B cell (primary cell): ENCODE results near the gene AOPEP. TPM values are rescaled to one million over a fixed set of nuclear protein-coding genes. Genes with fewer than 3 reads are reported as not detected.

Experiments used
- ATAC-seq: fragments of 200-7000 bp; cut with Tn5 transposase; one replicate; pipeline ENCODE4 v1.10.0; 2021; ENCODE audit warnings: low read depth, mild to moderate bottlenecking, moderate number of reproducible peaks, moderate library complexity
- CTCF ChIA-PET: fragments of 350-600 bp; sonication (Branson Sonifier 250); formaldehyde crosslinking; loops from one replicate; lab custom pipeline; 2021; ENCODE audit warnings: antibody characterized with exemption, inconsistent platforms; lab: Charles Lee
- POLR2A ChIA-PET: fragments of 350-600 bp; sonication (Branson Sonifier 250); formaldehyde crosslinking; loops from one replicate; lab custom pipeline; 2021; ENCODE audit warnings: antibody characterized with exemption; lab: Charles Lee
- DNase-seq: peaks from one replicate; pipeline ENCODE4 v3.0.0; 2013
- H2AFZ ChIP-seq: 2 replicates; pipeline ENCODE4 v1.6.1; 2012; ENCODE audit warnings: mild to moderate bottlenecking, low read depth, low read length; ENCODE audit not compliant: insufficient read depth, poor library complexity, severe bottlenecking
- H3K27ac ChIP-seq, 2 donors: 1 replicate in 1 of 2; 2 replicates in 1 of 2; pipeline ENCODE4 v1.5.1; 2012 to 2013; ENCODE audit warnings: low read length in 2 of 2, mild to moderate bottlenecking in 2 of 2, moderate library complexity in 1 of 2
- H3K27me3 ChIP-seq, 4 experiments: fragments of 200-600 bp in 1 of 4; sonication (generic) in 1 of 4; replicated peaks in 1 of 4; 1 replicate in 2 of 4; 2 replicates in 2 of 4; pipeline versions ENCODE4 v1.6.1 to v1.7.0; 2013 to 2016; ENCODE audit warnings: low read length in 3 of 4, mild to moderate bottlenecking in 2 of 4, mixed read lengths in 1 of 4, moderate library complexity in 1 of 4; ENCODE audit not compliant: insufficient read depth in 4 of 4, control insufficient read depth in 3 of 4; ENCODE audit errors: control extremely low read depth in 1 of 4
- H3K36me3 ChIP-seq, 2 experiments: replicated peaks in 1 of 2; 1 replicate in 1 of 2; 2 replicates in 1 of 2; pipeline versions ENCODE4 v1.6.1 to v1.7.1; 2013; ENCODE audit warnings: low read length in 1 of 2; ENCODE audit not compliant: insufficient read depth in 2 of 2, control insufficient read depth in 1 of 2; ENCODE audit errors: control extremely low read depth in 1 of 2, extremely low read depth in 1 of 2
- H3K4me1 ChIP-seq, 2 donors: fragments of 200-600 bp in 1 of 2; sonication (generic) in 1 of 2; 1 replicate in 1 of 2; 2 replicates in 1 of 2; pipeline versions ENCODE4 v1.5.1 to v1.6.1; 2013 to 2017; ENCODE audit warnings: low read length in 2 of 2; ENCODE audit not compliant: control insufficient read depth in 2 of 2, insufficient read depth in 2 of 2
- H3K4me2 ChIP-seq: replicated peaks from 2 replicates; pipeline ENCODE3; 2012; ENCODE audit warnings: mild to moderate bottlenecking, low read depth, low read length; ENCODE audit not compliant: poor library complexity, severe bottlenecking
- H3K4me3 ChIP-seq, 5 experiments: fragments of 200-600 bp in 1 of 5; sonication (generic) in 1 of 5; 1 replicate in 3 of 5; 2 replicates in 2 of 5; pipeline versions ENCODE4 v1.5.1 to v1.7.0; 2011 to 2016; ENCODE audit warnings: low read length in 4 of 5, mild to moderate bottlenecking in 4 of 5, low read depth in 2 of 5, control low read depth in 1 of 5, moderate library complexity in 1 of 5; ENCODE audit not compliant: insufficient read depth in 1 of 5; ENCODE audit errors: control extremely low read depth in 1 of 5, extremely low read depth in 1 of 5
- H3K79me2 ChIP-seq: fragments of 200-600 bp; sonication (generic); one replicate; pipeline ENCODE4 v1.6.0; 2016; ENCODE audit warnings: low read length; ENCODE audit not compliant: control insufficient read depth, insufficient read depth
- H3K9ac ChIP-seq: fragments of 200-600 bp; sonication (generic); 2 replicates; pipeline ENCODE4 v1.6.1; 2017; ENCODE audit warnings: mild to moderate bottlenecking, low read length, moderate library complexity
- H3K9me3 ChIP-seq, 3 donors: one replicate each; pipeline versions ENCODE4 v1.6.1 to v1.7.1; 2013; ENCODE audit warnings: low read length in 2 of 3; ENCODE audit not compliant: control insufficient read depth in 2 of 3, insufficient read depth in 1 of 3; ENCODE audit errors: control extremely low read depth in 1 of 3
- H4K20me1 ChIP-seq: 2 replicates; pipeline ENCODE4 v1.6.0; 2012; ENCODE audit warnings: mild to moderate bottlenecking, low read length; ENCODE audit not compliant: insufficient read depth, control insufficient read depth, poor library complexity, severe bottlenecking
- H3K27ac Mint-ChIP-seq: one replicate; pipeline ENCODE4 v1.8.0; 2021; ENCODE audit warnings: mixed read lengths
- H3K27me3 Mint-ChIP-seq: one replicate; pipeline ENCODE4 v1.8.0; 2021; ENCODE audit warnings: mixed read lengths
- H3K4me1 Mint-ChIP-seq: one replicate; pipeline ENCODE4 v1.8.0; 2021; ENCODE audit warnings: mixed read lengths
- H3K4me3 Mint-ChIP-seq: one replicate; pipeline ENCODE4 v1.8.0; 2021; ENCODE audit warnings: mixed read lengths
- H3K9me3 Mint-ChIP-seq: one replicate; pipeline ENCODE4 v1.8.0; 2022; ENCODE audit warnings: mixed read lengths; ENCODE audit not compliant: insufficient read depth
- CTCF ChIP-seq: fragments of 200-600 bp; IDR thresholded peaks from one replicate; pipeline ENCODE4 v1.8.0; 2022; ENCODE audit warnings: antibody characterized with exemption, mild to moderate bottlenecking
- EZH2 ChIP-seq: IDR thresholded peaks from 2 replicates; pipeline ENCODE4 v1.6.1; 2012; ENCODE audit warnings: borderline replicate concordance, low read depth, mild to moderate bottlenecking, moderate library complexity, low read length; ENCODE audit not compliant: insufficient read depth, poor library complexity, severe bottlenecking
- WGBS: methylation state at CpG from one replicate; pipeline ENCODE4 v1.1.5; 2013; ENCODE audit warnings: missing lambda C conversion rate; ENCODE audit not compliant: insufficient coverage; 5-methylcytosine and 5-hydroxymethylcytosine counted together
- intact Hi-C: fragments of 100-400 bp; cut with micrococcal nuclease; formaldehyde crosslinking; loops from one replicate; pipeline ENCODE4 v1.10.0; 2022
- polyA plus RNA-seq: library from polyadenylated mRNA; depleted of rRNA; stranded (reverse); fragments of >200 nt; gene quantifications from 2 replicates; pipeline ENCODE4 v1.2.3, GENCODE V29; 2012
- total RNA-seq, 2 donors: library from RNA; stranded (reverse); fragments of 120-200 nt in 1 of 2; gene quantifications; 1 replicate in 1 of 2; 2 replicates in 1 of 2; pipeline versions ENCODE4 v1.2.3 to v1.2.4, GENCODE V29; 2013 to 2022

Gene AOPEP
- total and polyA plus RNA-seq, 2 donors (not counting 1 experiment from before 2014, with no cell fraction given): 5.1 to 35.8 TPM

GRCh38 chr9:95055851-95056551, 329.5 kb downstream of the AOPEP start:
- Histone ChIP-seq H3K79me2 (no peaks in the 10 kb centered on the region), H3K36me3 (no peaks in the 10 kb centered on the region), H3K27ac (no peak overlapping the region), H3K9ac (no peak overlapping the region), H3K4me1 (no peaks in the 10 kb centered on the region), H3K4me3 (no peak overlapping the region), H3K9me3 (no peaks in the 10 kb centered on the region), H3K27me3 (no peaks in the 10 kb centered on the region), H2AFZ (no peak overlapping the region), H4K20me1 (no peaks in the 10 kb centered on the region), H3K4me2 (no peak overlapping the region)
- Mint-ChIP-seq H3K27me3 (no peaks in the 10 kb centered on the region), H3K4me3 (no peak overlapping the region), H3K9me3 (no peaks in the 10 kb centered on the region), H3K4me1 (no peaks in the 10 kb centered on the region), H3K27ac (no peak overlapping the region)
- no peak for TF ChIP-seq CTCF
- TF ChIP-seq EZH2: no peak
- ATAC-seq: no peak
- DNase-seq: no peak
- CTCF ChIA-PET: interaction anchor here (1.0 kb wide), 1 partner anchor 224 kb away, joined by 3 read pairs; no protein-coding TSS in a partner anchor
- intact Hi-C loops: no loop called here
- POLR2A ChIA-PET: no interaction called here
- WGBS: 95% methylated on average over 12 of the region's 15 CpGs

DNA sequence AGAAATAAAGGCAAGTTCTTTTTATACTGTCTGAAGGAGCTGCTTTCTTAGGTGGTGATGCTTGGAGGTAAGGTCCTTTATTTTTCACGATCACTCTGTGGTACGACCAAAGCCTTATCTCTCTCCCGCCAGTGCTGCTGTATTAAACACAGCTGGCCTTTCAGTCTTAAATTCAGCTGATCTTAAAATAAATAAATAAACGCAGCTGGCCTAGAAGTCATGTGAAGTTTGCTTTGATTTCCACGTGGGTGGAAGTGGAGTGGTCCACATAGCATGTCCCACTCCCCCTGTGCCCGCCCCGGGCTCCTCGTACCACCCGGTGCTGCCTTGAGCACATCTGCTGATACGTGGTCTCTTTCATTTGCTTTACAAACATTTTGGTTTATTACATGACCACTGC, 330.6 kb downstream of the AOPEP start:
- no peak overlapping the region for H3K27ac Mint-ChIP-seq
- no peak overlapping the region for H2AFZ ChIP-seq
- H3K27ac ChIP-seq: no peak overlapping the region
- ChIA-PET CTCF (interaction anchor here (1.0 kb wide), 1 partner anchor 225 kb away, joined by 3 read pairs; no protein-coding TSS in a partner anchor), POLR2A (no interaction called here)
- H3K27me3 Mint-ChIP-seq: no peaks in the 10 kb centered on the region
- 20% methylated on average over 1 of the region's 10 CpGs for WGBS
- intact Hi-C loops: no loop called here
- no peak for DNase-seq
- H3K4me2 ChIP-seq: no peak overlapping the region
- H3K4me1 ChIP-seq: no peaks in the 10 kb centered on the region
- TF ChIP-seq EZH2 (no peak), CTCF (no peak)
- no peaks in the 10 kb centered on the region for H3K9me3 Mint-ChIP-seq
- no peak overlapping the region for H3K9ac ChIP-seq
- H3K4me1 Mint-ChIP-seq: no peaks in the 10 kb centered on the region
- H3K9me3 ChIP-seq: no peaks in the 10 kb centered on the region
- ATAC-seq: no peak
- H4K20me1 ChIP-seq: no peaks in the 10 kb centered on the region
- no peaks in the 10 kb centered on the region for H3K27me3 ChIP-seq
- H3K79me2 ChIP-seq: no peaks in the 10 kb centered on the region
- no peak overlapping the region for H3K4me3 Mint-ChIP-seq
- no peaks in the 10 kb centered on the region for H3K36me3 ChIP-seq
- H3K4me3 ChIP-seq: no peak overlapping the region
